Measurements from ENCODE around the gene AGO4. TPM values are rescaled to one million over a fixed set of nuclear protein-coding genes. Genes with fewer than 3 reads are reported as not detected.
"Not testable (repeated sequence)": the region's sequence is repeated elsewhere in the genome, so short reads cannot be mapped to it uniquely, and the experiment has no call there.

The AGO4 gene
- total RNA-seq, 2 experiments from 2014 or later = 12.1 to 16.1 TPM

DNA sequence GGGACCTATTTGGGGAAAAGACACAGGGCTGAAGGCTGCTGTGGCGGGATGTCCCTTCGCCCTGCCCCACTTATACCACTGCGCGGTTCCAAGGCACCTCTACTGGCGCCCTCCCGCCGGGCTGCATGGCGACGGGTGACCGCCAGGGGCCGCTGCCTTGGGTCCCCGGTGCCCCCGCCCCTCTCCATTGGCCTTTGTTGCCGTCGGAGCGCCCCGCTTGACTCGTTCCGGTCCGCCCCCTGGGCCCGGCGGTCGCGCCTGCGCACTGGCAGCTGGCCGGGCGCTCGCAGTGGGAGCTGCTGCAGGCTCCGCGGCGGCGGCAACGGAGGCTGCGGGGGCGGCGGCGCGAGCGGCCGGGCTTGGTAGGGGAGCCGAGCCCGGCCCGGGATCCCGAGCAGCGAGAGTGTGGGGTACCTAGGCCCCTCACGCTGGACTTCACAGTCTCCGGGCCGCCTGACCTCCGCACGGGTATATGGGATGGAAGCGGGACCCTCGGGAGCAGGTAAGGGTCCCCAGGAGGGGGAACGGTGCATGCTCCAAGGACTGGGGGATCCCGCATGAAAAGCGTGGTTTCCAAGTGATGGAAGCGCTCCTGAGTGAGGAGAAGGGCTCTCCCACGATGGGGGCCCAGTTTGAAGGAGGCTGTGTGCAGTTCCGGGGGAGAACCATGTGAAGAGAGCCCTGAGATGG is 75.3 kb downstream of the AGO4 start, which contains the start of gene AGO1:
Gene AGO1, plus strand, starts transcription at position 265 of the 690 bp plus-strand sequence. Its CDS starts 213 bp downstream, at position 478.
- ATAC-seq (peak; percentile 97), DNase-seq (peak; percentile 97)
- Mint-ChIP-seq H3K27me3 (no peaks in the 10 kb centered on the region), H3K9me3 (ENCODE audit: low read depth) (no peaks in the 10 kb centered on the region), H3K27ac (peak within 1 kb of the TSS; percentile 80), H3K4me3 (peak within 1 kb of the TSS; percentile 87), H3K36me3 (no peaks in the 10 kb centered on the region), H3K4me1 (peaks cover 50% of the 10 kb centered on the region)
- CTCF ChIA-PET = interaction anchor here (0.6 to 2.6 kb wide), 26 partner anchors 9 to 1016 kb away, joined by 3 to 15 read pairs (median 4); partner anchors contain the start of genes AGO3 and CLSPN

DNA sequence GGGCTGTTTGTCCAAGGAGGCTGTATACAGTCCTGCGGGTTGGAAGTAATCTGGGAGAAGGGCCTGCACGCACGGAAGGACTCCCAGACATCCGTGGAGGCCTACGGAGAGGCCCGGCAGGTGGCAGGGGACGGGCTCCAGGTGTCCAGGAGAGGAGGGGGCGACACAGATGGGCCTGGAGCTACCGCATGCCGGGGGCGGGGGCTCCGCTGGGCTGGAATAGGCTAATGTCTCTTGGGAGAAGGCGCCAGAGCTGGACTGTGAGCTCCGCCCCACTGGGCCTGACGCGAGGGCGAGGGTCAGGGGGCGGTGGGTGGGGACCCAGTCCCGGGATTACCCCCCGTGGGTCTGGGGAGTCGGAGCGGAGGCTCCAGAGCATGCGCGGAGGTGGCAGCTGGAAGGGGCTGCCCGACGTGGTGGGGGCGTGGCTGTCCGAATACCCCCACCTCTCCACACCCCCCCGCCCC is 75.9 kb downstream of the AGO4 start:
- Mint-ChIP-seq H3K4me3 (peak overlapping the region; percentile 87), H3K27ac (peak overlapping the region; percentile 80), H3K27me3 (no peaks in the 10 kb centered on the region), H3K4me1 (peaks cover 50% of the 10 kb centered on the region), H3K36me3 (no peaks in the 10 kb centered on the region), H3K9me3 (ENCODE audit: low read depth) (no peaks in the 10 kb centered on the region)
- ATAC-seq = peak; percentile 2
- DNase-seq = peak; percentile 51
- CTCF ChIA-PET = interaction anchor here (0.6 to 2.6 kb wide), 25 partner anchors 8 to 1017 kb away, joined by 3 to 15 read pairs (median 4); partner anchors contain the start of genes AGO3 and CLSPN

DNA sequence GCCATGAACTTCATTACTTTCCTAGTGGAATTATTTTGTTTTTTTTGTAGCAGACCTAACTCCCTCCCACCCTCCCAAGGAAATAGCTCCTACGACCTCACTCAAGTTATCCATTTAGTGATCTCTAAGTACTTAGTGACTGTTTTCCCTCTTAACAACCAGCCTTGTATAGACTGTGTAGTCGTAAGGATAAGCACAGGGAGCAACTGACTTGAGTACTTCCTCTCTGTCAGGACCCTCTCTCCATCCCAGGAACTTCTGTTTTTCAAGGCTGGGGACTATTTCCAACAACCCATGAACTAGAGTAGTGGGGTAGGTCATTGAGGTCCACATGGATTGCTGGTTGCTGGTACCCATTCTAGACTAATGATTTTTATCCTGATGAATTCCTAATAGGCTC is 77.1 kb downstream of the AGO4 start:
- H3K27ac Mint-ChIP-seq = no peak overlapping the region
- no peaks in the 10 kb centered on the region for H3K27me3 Mint-ChIP-seq
- no peaks in the 10 kb centered on the region for H3K36me3 Mint-ChIP-seq
- peaks cover 50% of the 10 kb centered on the region for H3K4me1 Mint-ChIP-seq
- H3K9me3 Mint-ChIP-seq (ENCODE audit: low read depth) = no peaks in the 10 kb centered on the region
- DNase-seq = no peak
- CTCF ChIA-PET = interaction anchor here (1.0 to 1.3 kb wide), 3 partner anchors 17 to 264 kb away, joined by 3 to 4 read pairs (median 3); no protein-coding TSS in a partner anchor
- peak overlapping the region; percentile 8 for H3K4me3 Mint-ChIP-seq
- ATAC-seq = no peak

DNA sequence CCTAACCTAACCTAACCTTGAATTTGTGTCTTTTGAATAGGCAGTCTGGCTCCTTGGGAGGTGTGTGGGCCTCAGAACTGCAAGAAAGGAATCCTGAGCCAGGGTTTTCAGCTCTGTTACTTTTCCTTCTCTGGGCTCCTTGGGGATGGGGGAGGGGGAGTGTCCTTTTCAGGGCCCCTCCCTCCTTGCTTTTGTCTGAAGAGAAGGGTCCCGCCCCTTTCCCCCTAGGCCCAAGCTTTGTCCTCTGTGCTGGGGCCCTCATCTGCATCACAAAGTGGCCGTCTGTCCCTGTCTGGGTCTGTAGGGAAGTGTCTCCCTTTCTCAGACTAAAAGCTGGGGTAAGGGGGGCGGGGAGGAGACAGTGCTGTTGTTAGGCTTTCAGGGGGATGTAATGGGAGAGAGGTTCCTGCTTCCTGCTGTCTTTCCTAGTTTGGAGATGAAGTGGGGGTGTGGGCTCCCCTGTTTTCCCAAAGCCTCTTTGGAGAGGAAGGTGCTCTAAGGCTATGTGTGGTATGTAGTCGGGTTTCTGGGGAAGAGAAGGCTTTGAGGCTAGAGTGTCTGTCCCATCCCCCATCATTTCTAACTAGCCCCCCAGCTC is 78.2 kb downstream of the AGO4 start:
- no peak for DNase-seq
- no peaks in the 10 kb centered on the region for H3K9me3 Mint-ChIP-seq (ENCODE audit: low read depth)
- peaks cover 2% of the 10 kb centered on the region for H3K36me3 Mint-ChIP-seq
- no peak overlapping the region for H3K27ac Mint-ChIP-seq
- CTCF ChIA-PET = interaction anchor here (0.6 to 1.3 kb wide), 3 partner anchors 16 to 1022 kb away, joined by 3 to 4 read pairs (median 3); no protein-coding TSS in a partner anchor
- H3K27me3 Mint-ChIP-seq = no peaks in the 10 kb centered on the region
- no peak for ATAC-seq
- H3K4me1 Mint-ChIP-seq = peaks cover 47% of the 10 kb centered on the region
- no peak overlapping the region for H3K4me3 Mint-ChIP-seq

DNA sequence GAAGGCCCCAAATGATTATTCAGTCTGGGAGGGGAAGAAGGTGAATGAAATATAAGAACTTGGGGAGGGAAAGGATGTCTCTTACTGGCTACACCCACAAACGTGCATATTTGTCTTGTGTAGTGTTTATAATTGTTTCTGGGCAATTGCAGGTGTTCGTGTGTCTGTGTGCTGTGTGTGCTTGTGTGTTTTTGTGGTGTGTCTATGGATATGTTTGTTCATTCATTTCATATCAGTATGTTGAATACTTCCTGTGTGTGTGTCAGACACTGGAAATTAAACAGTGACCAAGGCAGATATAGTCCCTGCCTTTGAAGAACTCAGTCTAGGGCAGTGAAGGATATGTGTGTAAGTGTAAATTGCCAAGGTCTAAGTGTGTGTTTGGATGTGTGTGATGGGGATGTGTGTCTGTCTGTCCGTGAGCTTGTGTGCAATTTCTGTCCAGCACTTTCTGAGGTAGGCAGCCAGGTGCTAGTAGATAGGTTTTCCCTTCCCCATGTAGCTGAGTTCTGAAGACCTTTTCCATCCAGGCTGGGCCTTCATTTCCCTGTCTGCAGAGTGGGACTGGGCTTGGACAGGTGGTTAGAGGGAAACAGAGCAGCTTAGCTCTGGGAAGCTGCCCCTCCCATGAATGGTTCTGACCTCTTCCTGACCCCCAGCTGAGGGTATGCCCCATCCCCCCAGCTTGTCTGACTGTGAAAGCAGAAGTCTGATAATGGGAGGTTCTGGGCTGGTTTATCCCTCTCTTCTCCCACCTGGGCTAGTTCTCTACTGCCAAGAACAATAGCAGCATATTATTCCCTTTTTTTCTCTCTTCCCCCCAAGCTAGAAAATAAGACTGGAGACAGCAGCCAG is 79.0 kb downstream of the AGO4 start:
- CTCF ChIA-PET = no interaction called here
- Mint-ChIP-seq H3K27me3 (no peaks in the 10 kb centered on the region), H3K9me3 (ENCODE audit: low read depth) (no peaks in the 10 kb centered on the region), H3K4me1 (peaks cover 43% of the 10 kb centered on the region), H3K27ac (no peak overlapping the region), H3K4me3 (no peak overlapping the region), H3K36me3 (peaks cover 4% of the 10 kb centered on the region)
- ATAC-seq (no peak), DNase-seq (no peak)

DNA sequence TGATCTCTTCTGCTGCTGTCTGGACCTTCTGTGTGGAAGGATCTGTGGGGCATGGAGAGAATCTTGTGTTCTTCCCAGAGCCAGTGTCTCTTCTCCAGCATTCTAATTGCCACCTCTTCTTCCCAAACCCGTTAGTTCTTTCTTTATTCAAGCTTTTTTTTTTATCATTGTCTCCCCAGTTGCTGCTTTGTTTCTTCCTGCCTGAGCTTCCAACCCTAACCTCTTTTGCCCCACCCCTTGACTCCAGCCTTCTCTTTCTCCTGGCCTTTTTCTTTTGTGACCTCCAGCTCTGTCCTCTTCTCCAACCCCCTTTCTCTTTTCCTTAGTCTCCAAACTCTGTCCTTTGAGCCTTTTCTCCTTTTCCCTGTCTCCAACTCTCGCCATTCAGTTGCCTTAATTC is 79.7 kb downstream of the AGO4 start:
- Mint-ChIP-seq H3K36me3 (peaks cover 4% of the 10 kb centered on the region), H3K27me3 (no peaks in the 10 kb centered on the region), H3K4me3 (no peak overlapping the region), H3K4me1 (peaks cover 36% of the 10 kb centered on the region), H3K9me3 (ENCODE audit: low read depth) (no peaks in the 10 kb centered on the region), H3K27ac (no peak overlapping the region)
- CTCF ChIA-PET = no interaction called here
- DNase-seq (no peak), ATAC-seq (no peak)

DNA sequence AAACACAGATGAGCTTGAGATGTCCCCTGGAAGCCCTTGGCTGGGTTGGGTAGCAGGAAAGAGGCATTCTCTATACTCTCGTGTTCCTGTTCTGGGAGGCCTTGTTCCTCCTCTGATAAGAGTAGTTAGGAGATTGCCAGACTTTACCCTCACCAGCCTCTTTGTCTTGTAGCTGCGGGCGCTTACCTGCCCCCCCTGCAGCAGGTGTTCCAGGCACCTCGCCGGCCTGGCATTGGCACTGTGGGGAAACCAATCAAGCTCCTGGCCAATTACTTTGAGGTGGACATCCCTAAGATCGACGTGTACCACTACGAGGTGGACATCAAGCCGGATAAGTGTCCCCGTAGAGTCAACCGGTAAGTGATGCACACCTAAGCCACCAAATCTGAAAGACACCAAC is 80.4 kb downstream of the AGO4 start:
- H3K4me1 Mint-ChIP-seq = peaks cover 33% of the 10 kb centered on the region
- H3K27me3 Mint-ChIP-seq = no peaks in the 10 kb centered on the region
- no peaks in the 10 kb centered on the region for H3K9me3 Mint-ChIP-seq (ENCODE audit: low read depth)
- CTCF ChIA-PET = no interaction called here
- ATAC-seq (no peak), DNase-seq (no peak)
- H3K27ac Mint-ChIP-seq = no peak overlapping the region
- H3K4me3 Mint-ChIP-seq = no peak overlapping the region
- H3K36me3 Mint-ChIP-seq = peaks cover 6% of the 10 kb centered on the region

DNA sequence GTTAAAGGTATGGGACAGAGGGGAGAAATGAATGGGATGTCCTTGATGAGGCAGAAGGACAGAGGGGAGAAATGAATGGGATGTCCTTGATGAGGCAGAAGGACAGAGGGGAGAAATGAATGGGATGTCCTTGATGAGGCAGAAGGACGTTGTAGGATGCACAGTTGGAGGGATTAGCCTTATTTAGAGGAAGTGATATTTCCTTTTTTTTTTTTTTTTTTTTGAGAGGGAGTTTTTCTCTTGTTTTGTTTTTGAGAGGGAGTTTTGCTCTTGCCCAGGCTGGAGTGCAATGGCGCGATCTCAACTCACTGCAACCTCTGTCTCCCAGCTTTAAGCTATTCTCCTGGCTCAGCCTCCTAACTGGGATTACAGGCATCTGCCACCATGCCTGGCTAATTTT is 81.2 kb downstream of the AGO4 start:
- DNase-seq; H3K9me3 Mint-ChIP-seq (ENCODE audit: low read depth); H3K36me3 Mint-ChIP-seq; H3K27me3 Mint-ChIP-seq; ATAC-seq; CTCF ChIA-PET; H3K27ac Mint-ChIP-seq; H3K4me3 Mint-ChIP-seq: not testable (repeated sequence)
- H3K4me1 Mint-ChIP-seq = peaks cover 34% of the 10 kb centered on the region

DNA sequence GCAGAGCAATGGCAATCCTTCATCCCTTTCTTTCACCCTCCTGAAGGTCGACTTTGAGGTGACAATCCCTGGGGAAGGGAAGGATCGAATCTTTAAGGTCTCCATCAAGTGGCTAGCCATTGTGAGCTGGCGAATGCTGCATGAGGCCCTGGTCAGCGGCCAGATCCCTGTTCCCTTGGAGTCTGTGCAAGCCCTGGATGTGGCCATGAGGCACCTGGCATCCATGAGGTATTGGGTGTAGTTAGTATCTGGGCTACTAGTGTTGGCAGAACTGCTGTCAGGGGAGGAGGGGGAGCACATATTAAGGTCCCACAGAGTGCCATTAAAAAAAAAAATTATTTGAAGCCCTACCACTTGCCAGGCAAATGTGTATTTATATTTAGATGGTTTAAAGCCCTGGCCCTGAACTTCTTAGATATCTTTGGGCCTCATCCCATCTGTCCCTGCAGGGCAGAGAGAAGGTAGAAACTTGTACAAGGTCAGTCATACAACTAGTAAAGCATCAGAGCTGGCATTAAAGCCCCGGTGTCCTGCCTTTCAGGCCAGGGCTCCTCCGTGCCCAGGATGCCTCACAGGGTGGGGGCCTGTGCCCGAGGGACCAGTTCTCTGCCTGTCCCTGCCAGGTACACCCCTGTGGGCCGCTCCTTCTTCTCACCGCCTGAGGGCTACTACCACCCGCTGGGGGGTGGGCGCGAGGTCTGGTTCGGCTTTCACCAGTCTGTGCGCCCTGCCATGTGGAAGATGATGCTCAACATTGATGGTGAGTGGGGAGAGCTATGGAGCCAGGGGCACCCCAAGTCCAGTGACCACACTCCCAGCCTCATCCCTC is 85.4 kb downstream of the AGO4 start:
- H3K27ac Mint-ChIP-seq = no peak overlapping the region
- no peaks in the 10 kb centered on the region for H3K9me3 Mint-ChIP-seq (ENCODE audit: low read depth)
- peaks cover 20% of the 10 kb centered on the region for H3K36me3 Mint-ChIP-seq
- no peaks in the 10 kb centered on the region for H3K27me3 Mint-ChIP-seq
- no peak overlapping the region for H3K4me3 Mint-ChIP-seq
- DNase-seq (no peak), ATAC-seq (no peak)
- H3K4me1 Mint-ChIP-seq = peaks cover 4% of the 10 kb centered on the region
- CTCF ChIA-PET = interaction anchor here (0.5 to 1.5 kb wide), 2 partner anchors 10 to 27 kb away, joined by 3 to 5 read pairs; partner anchors contain the start of gene AGO1

DNA sequence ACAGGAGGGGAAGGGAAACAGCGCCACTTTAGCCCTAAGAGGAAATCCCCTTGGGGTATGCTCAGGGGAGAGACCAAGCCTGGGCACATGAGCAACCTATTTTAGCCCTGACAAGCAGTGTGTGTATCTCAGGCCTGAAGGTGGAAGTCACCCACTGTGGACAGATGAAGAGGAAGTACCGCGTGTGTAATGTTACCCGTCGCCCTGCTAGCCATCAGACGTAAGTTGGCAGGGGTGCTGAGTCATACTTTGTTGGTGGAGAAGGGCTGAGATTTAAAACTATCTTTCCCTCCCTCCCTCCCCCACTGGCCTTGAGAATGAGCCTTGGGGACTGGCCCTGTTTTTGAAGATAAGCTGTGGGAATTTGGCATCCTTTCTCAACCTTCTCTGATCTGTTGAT is 86.4 kb downstream of the AGO4 start:
- H3K27ac Mint-ChIP-seq = no peak overlapping the region
- ATAC-seq (no peak), DNase-seq (no peak)
- CTCF ChIA-PET = interaction anchor here (1.5 kb wide), 1 partner anchor 11 kb away, joined by 5 read pairs; the partner anchor contains the start of gene AGO1
- no peaks in the 10 kb centered on the region for H3K27me3 Mint-ChIP-seq
- H3K9me3 Mint-ChIP-seq (ENCODE audit: low read depth) = no peaks in the 10 kb centered on the region
- H3K4me3 Mint-ChIP-seq = no peak overlapping the region
- peaks cover 4% of the 10 kb centered on the region for H3K4me1 Mint-ChIP-seq
- peaks cover 23% of the 10 kb centered on the region for H3K36me3 Mint-ChIP-seq

DNA sequence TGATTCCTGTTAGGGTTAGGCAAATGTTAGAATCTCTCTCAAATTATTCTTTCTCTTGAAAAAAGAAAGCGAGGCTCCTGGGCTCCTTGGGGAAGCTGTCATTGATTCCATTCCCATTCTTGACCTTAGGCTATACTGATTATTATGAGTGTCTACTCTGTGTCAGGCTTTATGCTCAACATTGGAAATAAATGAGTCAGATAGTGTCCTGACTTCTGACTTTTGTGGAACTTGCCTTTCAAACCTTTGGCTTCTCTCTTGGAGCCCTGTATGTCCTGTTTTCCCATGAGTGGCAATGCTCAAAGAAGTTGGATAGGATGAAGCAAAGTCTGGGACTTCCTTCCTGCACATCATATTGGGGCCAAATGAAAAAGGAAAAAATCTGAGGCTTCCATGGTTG is 86.8 kb downstream of the AGO4 start:
- no peak for ATAC-seq
- H3K27ac Mint-ChIP-seq = no peak overlapping the region
- CTCF ChIA-PET = no interaction called here

DNA sequence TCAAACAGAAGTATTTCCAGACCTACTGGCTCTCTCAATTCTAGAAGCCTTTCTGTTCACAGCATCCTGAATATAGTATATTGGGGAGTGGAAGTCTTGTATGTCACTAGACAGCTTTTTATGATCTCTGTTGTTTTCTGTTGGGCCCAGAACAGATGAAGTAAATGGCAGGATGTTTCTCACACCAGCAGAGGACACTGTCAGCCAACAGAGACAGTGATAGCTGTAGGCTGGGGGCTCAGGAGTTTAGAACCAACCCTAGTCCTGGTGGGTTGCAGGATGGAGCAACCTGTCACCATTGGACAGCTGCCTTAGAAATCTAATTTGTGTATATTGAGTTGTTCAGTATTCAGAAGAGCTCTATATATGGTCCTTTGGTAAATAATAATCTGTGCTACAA is 92.1 kb downstream of the AGO4 start:
- ATAC-seq = no peak
- Mint-ChIP-seq H3K4me3 (no peak overlapping the region), H3K36me3 (peaks cover 22% of the 10 kb centered on the region), H3K27me3 (no peaks in the 10 kb centered on the region), H3K9me3 (ENCODE audit: low read depth) (no peaks in the 10 kb centered on the region), H3K4me1 (no peaks in the 10 kb centered on the region), H3K27ac (no peak overlapping the region)
- no peak for DNase-seq
- CTCF ChIA-PET = interaction anchor here (1.2 to 1.3 kb wide), 3 partner anchors 17 to 189 kb away, joined by 3 to 4 read pairs (median 3); partner anchors contain the start of genes ADPRS and AGO1

More for the DNA sequence above, 86.8 kb downstream of the AGO4 start:
- Mint-ChIP-seq H3K4me1 (peaks cover 4% of the 10 kb centered on the region), H3K4me3 (no peak overlapping the region), H3K36me3 (peaks cover 23% of the 10 kb centered on the region), H3K27me3 (no peaks in the 10 kb centered on the region), H3K9me3 (ENCODE audit: low read depth) (no peaks in the 10 kb centered on the region)
- DNase-seq = no peak
